H1 (cell line): Measurements from ENCODE around the gene SLC6A20. TPM values are rescaled to one million over a fixed set of nuclear protein-coding genes. Genes with fewer than 3 reads are reported as not detected.

Source experiments
- CTCF ChIA-PET: fragments of 300-600 bp; sonication (Branson Sonifier 250); formaldehyde crosslinking; loops from one replicate; lab custom pipeline; 2021; ENCODE audit not compliant: partially characterized antibody; lab: Charles Lee
- POLR2A ChIA-PET: fragments of 300-600 bp; sonication (Branson Sonifier 250); formaldehyde crosslinking; loops from one replicate; lab custom pipeline; 2021; ENCODE audit warnings: inconsistent platforms; ENCODE audit not compliant: partially characterized antibody; lab: Charles Lee
- DNase-seq, 2 experiments: peaks; one replicate each; pipeline versions ENCODE4 v3.0.0 to v3.0.0-alpha.2; 2010 to 2022; ENCODE audit warnings: low spot score in 2 of 2, low read depth in 1 of 2, mixed read lengths in 1 of 2
- FAIRE-seq: peaks from 2 replicates; lab custom pipeline; 2011; peaks lifted over from hg19 to GRCh38; lab: Jason Lieb, UNC
- H2AFZ ChIP-seq: 2 replicates; pipeline ENCODE4 v1.8.1; 2012; ENCODE audit warnings: low read length, inconsistent platforms
- H2AK5ac ChIP-seq: 2 replicates; pipeline ENCODE4 v1.6.1; 2013; ENCODE audit warnings: low read depth, low read length
- H2BK120ac ChIP-seq: replicated peaks from 2 replicates; pipeline ENCODE3; 2013; ENCODE audit warnings: low read depth, low read length, inconsistent platforms
- H2BK12ac ChIP-seq: 2 replicates; pipeline ENCODE4 v1.6.1; 2013; ENCODE audit warnings: low read depth, low read length
- H2BK15ac ChIP-seq: 2 replicates; pipeline ENCODE4 v1.6.1; 2013; ENCODE audit warnings: low read length
- H2BK20ac ChIP-seq: 2 replicates; pipeline ENCODE4 v1.6.1; 2013; ENCODE audit warnings: low read length
- H2BK5ac ChIP-seq: 2 replicates; pipeline ENCODE4 v1.6.1; 2013; ENCODE audit warnings: low read depth, low read length
- H3K14ac ChIP-seq: 2 replicates; pipeline ENCODE4 v1.6.1; 2013; ENCODE audit warnings: inconsistent platforms; ENCODE audit not compliant: insufficient read length
- H3K18ac ChIP-seq: 2 replicates; pipeline ENCODE4 v1.6.1; 2013; ENCODE audit warnings: low read length; ENCODE audit errors: extremely low read depth
- H3K23ac ChIP-seq: 2 replicates; pipeline ENCODE4 v1.6.1; 2013; ENCODE audit warnings: inconsistent platforms; ENCODE audit not compliant: insufficient read length
- H3K23me2 ChIP-seq: 2 replicates; pipeline ENCODE4 v1.6.1; 2013; ENCODE audit warnings: low read depth, low read length
- H3K27ac ChIP-seq: 2 replicates; pipeline ENCODE4 v1.6.1; 2011; ENCODE audit warnings: low read depth, low read length, inconsistent platforms
- H3K27me3 ChIP-seq, 4 experiments: replicated peaks in 1 of 4; 1 replicate in 1 of 4; 2 replicates in 3 of 4; pipeline versions ENCODE4 v1.6.1 to v1.8.1; 2011 to 2013; ENCODE audit warnings: low read length in 3 of 4, mild to moderate bottlenecking in 3 of 4, inconsistent platforms in 2 of 4, mixed read lengths in 2 of 4, moderate library complexity in 1 of 4; ENCODE audit not compliant: control insufficient read depth in 3 of 4, insufficient read depth in 3 of 4; ENCODE audit errors: extremely low read depth in 1 of 4
- H3K36me3 ChIP-seq, 4 experiments: 2 replicates each; pipeline versions ENCODE4 v1.6.1 to v1.8.1; 2011 to 2013; ENCODE audit warnings: mild to moderate bottlenecking in 4 of 4, low read length in 3 of 4, moderate library complexity in 2 of 4, control low read depth in 1 of 4, inconsistent platforms in 1 of 4; ENCODE audit not compliant: insufficient read depth in 4 of 4, control insufficient read depth in 2 of 4
- H3K4ac ChIP-seq: replicated peaks from 2 replicates; pipeline ENCODE3; 2013; ENCODE audit warnings: low read length, low read depth, mixed read lengths, inconsistent platforms; ENCODE audit not compliant: insufficient read length
- H3K4me1 ChIP-seq, 4 experiments: replicated peaks in 1 of 4; 1 replicate in 1 of 4; 2 replicates in 3 of 4; pipeline versions ENCODE4 v1.6.1 to v1.8.1; 2011 to 2013; ENCODE audit warnings: low read length in 3 of 4, inconsistent platforms in 2 of 4, mixed read lengths in 1 of 4; ENCODE audit not compliant: insufficient read depth in 4 of 4, control insufficient read depth in 3 of 4
- H3K4me2 ChIP-seq, 2 experiments: 2 replicates each; pipeline versions ENCODE4 v1.6.1 to v1.8.1; 2011 to 2013; ENCODE audit warnings: low read depth in 2 of 2, low read length in 2 of 2, control low read depth in 1 of 2, inconsistent platforms in 1 of 2, mild to moderate bottlenecking in 1 of 2; ENCODE audit not compliant: insufficient read depth in 1 of 2
- H3K4me3 ChIP-seq, 4 experiments: fragments of 200-600, 300-600 bp in 1 of 4; sonication (generic), shearing (Covaris generic), sonication (Bioruptor Twin) in 1 of 4; 2 replicates each; pipeline versions ENCODE4 v1.5.1 to v1.8.1; 2011 to 2016; ENCODE audit warnings: low read length in 4 of 4, low read depth in 3 of 4, control low read depth in 2 of 4, inconsistent platforms in 2 of 4, mild to moderate bottlenecking in 2 of 4, mixed read lengths in 1 of 4, moderate library complexity in 1 of 4; ENCODE audit not compliant: insufficient read depth in 2 of 4; ENCODE audit errors: extremely low read depth in 1 of 4
- H3K56ac ChIP-seq: replicated peaks from 2 replicates; pipeline ENCODE3; 2013; ENCODE audit warnings: low read depth, mild to moderate bottlenecking, mixed read lengths, low read length, inconsistent platforms; ENCODE audit not compliant: insufficient read length
- H3K79me1 ChIP-seq: 2 replicates; pipeline ENCODE4 v1.6.1; 2013; ENCODE audit warnings: low read depth, low read length, control low read depth
- H3K79me2 ChIP-seq, 2 experiments: 2 replicates each; pipeline versions ENCODE4 v1.6.1 to v1.8.1; 2012 to 2013; ENCODE audit warnings: low read length in 2 of 2, mild to moderate bottlenecking in 2 of 2, inconsistent platforms in 1 of 2; ENCODE audit not compliant: insufficient read depth in 2 of 2, control insufficient read depth in 1 of 2
- H3K9ac ChIP-seq, 4 experiments: replicated peaks in 1 of 4; 1 replicate in 1 of 4; 2 replicates in 3 of 4; pipeline versions ENCODE4 v1.6.1 to v1.8.1; 2011 to 2013; ENCODE audit warnings: low read depth in 3 of 4, low read length in 3 of 4, control low read depth in 2 of 4, mild to moderate bottlenecking in 2 of 4, moderate library complexity in 2 of 4, inconsistent platforms in 1 of 4; ENCODE audit errors: extremely low read depth in 1 of 4
- H3K9me3 ChIP-seq, 2 experiments: 2 replicates each; pipeline versions ENCODE4 v1.6.1 to v1.8.1; 2012 to 2013; ENCODE audit warnings: mild to moderate bottlenecking in 2 of 2, moderate library complexity in 2 of 2, control low read depth in 1 of 2, inconsistent platforms in 1 of 2, low read depth in 1 of 2, low read length in 1 of 2, mixed read lengths in 1 of 2; ENCODE audit not compliant: insufficient read depth in 2 of 2
- H4K20me1 ChIP-seq, 2 experiments: replicated peaks in 1 of 2; 2 replicates each; pipeline versions ENCODE3 to v1.8.1; 2011 to 2013; ENCODE audit warnings: inconsistent platforms in 2 of 2, low read length in 2 of 2, mild to moderate bottlenecking in 1 of 2; ENCODE audit not compliant: insufficient read depth in 2 of 2, control insufficient read depth in 1 of 2
- H4K5ac ChIP-seq: 2 replicates; pipeline ENCODE4 v1.6.1; 2013; ENCODE audit warnings: low read length, low read depth, mixed read lengths, inconsistent platforms; ENCODE audit not compliant: insufficient read length
- H4K8ac ChIP-seq: 2 replicates; pipeline ENCODE4 v1.8.0; 2013; ENCODE audit warnings: mild to moderate bottlenecking, moderate library complexity, low read length, inconsistent platforms; ENCODE audit not compliant: insufficient read depth; ENCODE audit errors: extremely low read depth
- H4K91ac ChIP-seq: replicated peaks from 2 replicates; pipeline ENCODE3; 2013; ENCODE audit warnings: low read length, mixed read lengths, inconsistent platforms; ENCODE audit not compliant: insufficient read length
- WGBS, 2 experiments: shearing (Covaris generic) in 1 of 2; methylation state at CpG; one replicate each; pipeline versions ENCODE4 v1.1.6 to v1.1.7; 2013 to 2015; ENCODE audit warnings: low lambda C conversion rate in 2 of 2, mixed read lengths in 2 of 2, inconsistent platforms in 1 of 2, low coverage in 1 of 2, missing lambda C conversion rate in 1 of 2; ENCODE audit not compliant: insufficient replicate concordance in 2 of 2, insufficient coverage in 1 of 2, insufficient read length in 1 of 2; ENCODE audit errors: extremely low coverage in 1 of 2, missing lambda C conversion rate in 1 of 2; 5-methylcytosine and 5-hydroxymethylcytosine counted together
- polyA plus RNA-seq, 7 experiments: library from polyadenylated mRNA; depleted of rRNA in 3 of 7; stranded (reverse) in 5 of 7; unstranded in 2 of 7; fragments of >200 nt in 5 of 7; fragments of 200-250 nt in 2 of 7; gene quantifications; 1 replicate in 5 of 7; 2 replicates in 1 of 7; 4 replicates in 1 of 7; pipeline versions ENCODE4 v1.2.1 to v1.2.3, GENCODE V29; 2011 to 2013; ENCODE audit warnings: missing spikeins in 2 of 7, mixed read lengths in 2 of 7
- total RNA-seq: library from RNA; stranded (reverse); fragmentation: NEBNext Ultra II Directional; extraction: Animal tissue kit (Norgen Biotek cat#: 25700); gene quantifications from 2 replicates; pipeline ENCODE4 v1.2.1, GENCODE V29; 2021
- TF ChIP-seq, protein P1 (sequence below): IDR thresholded peaks from 2 replicates; pipeline ENCODE4 v1.6.1; 2012; ENCODE audit warnings: inconsistent platforms

Gene SLC6A20
- total and polyA plus RNA-seq, 2 of the 8 experiments (the other 6 are each of a cell fraction or from before 2014, with no cell fraction given): 0.05 TPM; not detected in 1

DNA sequence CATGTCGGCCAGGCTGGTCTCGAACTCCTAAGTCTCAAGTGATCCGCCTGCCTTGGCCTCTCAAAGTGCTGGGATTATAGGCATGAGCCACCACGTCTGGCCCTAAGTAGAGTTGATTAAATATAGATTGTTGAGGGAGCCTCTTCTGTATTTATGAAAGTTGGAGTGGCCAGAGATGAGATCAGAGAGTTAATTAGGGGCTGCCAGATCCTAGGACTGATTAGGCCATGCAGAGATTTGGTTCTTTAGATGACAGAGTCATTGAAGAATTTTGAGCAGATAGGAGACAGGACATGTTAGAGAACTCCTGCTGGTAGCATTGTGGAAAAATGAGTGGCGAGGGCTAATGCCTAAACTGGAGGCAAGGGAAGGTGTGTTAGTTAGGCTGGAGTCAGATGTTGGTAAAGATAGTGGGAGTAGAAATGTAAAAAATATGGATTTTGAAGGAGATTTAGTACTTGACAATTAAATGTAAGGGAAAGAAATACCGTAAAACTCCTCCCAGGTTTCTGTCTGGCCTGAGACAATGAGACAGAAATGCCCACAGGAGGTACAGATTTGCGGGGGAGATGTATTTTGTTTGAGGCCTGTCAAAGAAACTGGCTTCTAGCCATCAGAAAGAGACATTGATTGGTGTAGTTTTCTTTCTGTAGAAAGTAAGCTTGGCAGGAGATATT is 83.8 kb downstream of the SLC6A20 start:
- FAIRE-seq: no peak
- H3K18ac ChIP-seq: no peak overlapping the region; the same call in 1 of the 2 replicates
- CTCF ChIA-PET: interaction anchor here (1.4 kb wide), 1 partner anchor 53 kb away, joined by 3 read pairs; no protein-coding TSS in a partner anchor

More for the DNA sequence above, 83.8 kb downstream of the SLC6A20 start:
- no peaks in the 10 kb centered on the region for H3K27me3 ChIP-seq
- TF ChIP-seq, protein P1, sequence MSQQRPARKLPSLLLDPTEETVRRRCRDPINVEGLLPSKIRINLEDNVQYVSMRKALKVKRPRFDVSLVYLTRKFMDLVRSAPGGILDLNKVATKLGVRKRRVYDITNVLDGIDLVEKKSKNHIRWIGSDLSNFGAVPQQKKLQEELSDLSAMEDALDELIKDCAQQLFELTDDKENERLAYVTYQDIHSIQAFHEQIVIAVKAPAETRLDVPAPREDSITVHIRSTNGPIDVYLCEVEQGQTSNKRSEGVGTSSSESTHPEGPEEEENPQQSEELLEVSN: no peak
- H3K79me1 ChIP-seq: no peaks in the 10 kb centered on the region
- no peak overlapping the region for H3K23ac ChIP-seq
- H3K56ac ChIP-seq: no peak overlapping the region
- H2BK20ac ChIP-seq: no peak overlapping the region
- 81% methylated on average over 7 of the region's 7 CpGs; no CpG with 5 or more reads in 1 of the 2 experiments for WGBS, 2 experiments
- H3K4me1 ChIP-seq: no peaks in the 10 kb centered on the region
- peaks cover 6 to 63% (median 20%) of the 10 kb centered on the region in 4 experiments for H3K36me3 ChIP-seq
- POLR2A ChIA-PET: interaction anchor here (0.6 kb wide), 1 partner anchor 100 kb away, joined by 3 read pairs; no protein-coding TSS in a partner anchor
- H3K14ac ChIP-seq: no peak overlapping the region
- H3K79me2 ChIP-seq: no peaks in the 10 kb centered on the region
- no peak overlapping the region for H3K4me3 ChIP-seq
- no peak overlapping the region; the same call in 1 of the 2 replicates for H2BK5ac ChIP-seq
- H2BK15ac ChIP-seq: no peak overlapping the region
- no peak overlapping the region for H3K27ac ChIP-seq
- H3K23me2 ChIP-seq: no peaks in the 10 kb centered on the region
- no peak overlapping the region for H3K4me2 ChIP-seq
- H4K8ac ChIP-seq: no peak overlapping the region
- DNase-seq: no peak
- H4K91ac ChIP-seq: no peak overlapping the region
- H2BK120ac ChIP-seq: no peak overlapping the region
- no peak overlapping the region for H4K5ac ChIP-seq
- no peak overlapping the region for H3K9ac ChIP-seq
- H2AK5ac ChIP-seq: no peak overlapping the region
- no peak overlapping the region for H2AFZ ChIP-seq
- no peaks in the 10 kb centered on the region for H3K9me3 ChIP-seq
- no peak overlapping the region for H2BK12ac ChIP-seq
- no peak overlapping the region for H3K4ac ChIP-seq
- peaks cover 0 to 2% of the 10 kb centered on the region in 2 experiments for H4K20me1 ChIP-seq
